Activated CD4-positive, CD25-positive, alpha-beta regulatory T cell (primary cell): ENCODE results near the gene ADAM10.
"Not testable (repeated sequence)": the region's sequence is repeated elsewhere in the genome, so short reads cannot be mapped to it uniquely, and the experiment has no call there.

ENCODE experiments used
- DNase-seq, 4 experiments: peaks; one replicate each; lab custom pipeline; 2025; lab: John Stamatoyannopoulos, UW

ADAM10 gene

DNA sequence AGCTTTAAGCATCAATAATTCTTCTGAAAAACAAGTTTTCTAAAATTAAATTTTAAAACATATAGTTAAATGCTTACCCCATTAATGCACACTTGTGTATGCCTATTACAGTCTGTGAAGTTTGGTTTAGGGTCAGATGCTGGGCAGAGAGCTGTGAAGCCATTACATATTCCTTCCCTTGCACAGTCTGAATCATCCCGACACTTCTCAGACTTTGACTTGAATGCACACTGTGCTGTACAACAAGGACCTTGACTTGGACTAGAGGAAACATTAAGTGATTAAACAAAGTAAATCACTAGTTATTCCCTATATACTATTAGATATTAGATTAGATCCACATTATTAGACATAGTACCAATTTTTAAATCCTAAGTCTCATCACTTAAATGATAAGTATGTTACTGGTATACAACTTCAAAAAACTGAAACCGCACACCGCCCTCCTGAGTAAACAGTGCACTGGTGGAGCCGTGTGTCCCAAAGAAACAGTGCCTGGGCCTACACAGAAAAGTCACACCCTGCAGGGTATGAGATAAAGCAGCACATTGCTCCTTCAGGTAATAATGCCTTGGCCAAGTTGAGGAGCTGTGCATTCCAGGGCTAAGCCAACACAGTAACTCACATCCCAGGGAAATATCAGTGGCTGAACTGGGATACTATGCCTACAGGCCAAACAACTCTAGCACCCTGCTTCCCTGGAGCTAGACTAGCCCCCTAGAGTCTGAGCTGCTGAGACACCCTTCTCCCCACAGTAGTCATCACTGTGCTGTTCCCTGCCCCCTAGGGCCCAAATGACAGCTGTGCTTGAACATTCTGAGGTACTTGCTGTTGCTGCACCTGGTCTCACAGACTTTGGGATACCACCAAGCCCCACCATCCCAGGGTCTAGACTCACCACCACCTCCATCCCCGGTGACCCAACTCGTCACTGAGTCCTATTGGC, 137.5 kb downstream of the ADAM10 start:
- no peak for DNase-seq

DNA sequence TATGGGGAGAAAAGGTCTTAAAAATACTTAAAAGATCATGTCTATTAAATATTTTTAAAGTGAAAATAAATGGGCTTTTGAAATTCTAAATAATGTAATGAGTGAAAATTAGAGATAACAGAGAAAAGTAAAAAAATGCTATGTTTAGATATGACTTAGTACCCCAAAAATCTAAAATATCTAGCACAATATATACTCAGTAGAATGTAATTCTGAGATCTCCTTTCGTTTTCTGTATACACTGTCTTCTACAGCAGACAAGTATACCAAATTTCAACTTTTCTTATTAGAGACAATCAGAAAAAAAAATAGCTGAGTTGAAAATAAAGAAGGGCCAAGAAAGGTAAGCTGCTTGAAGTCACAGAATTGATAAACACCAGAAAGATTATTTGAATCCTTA, 140.8 kb downstream of the ADAM10 start:
- no peak for DNase-seq

DNA sequence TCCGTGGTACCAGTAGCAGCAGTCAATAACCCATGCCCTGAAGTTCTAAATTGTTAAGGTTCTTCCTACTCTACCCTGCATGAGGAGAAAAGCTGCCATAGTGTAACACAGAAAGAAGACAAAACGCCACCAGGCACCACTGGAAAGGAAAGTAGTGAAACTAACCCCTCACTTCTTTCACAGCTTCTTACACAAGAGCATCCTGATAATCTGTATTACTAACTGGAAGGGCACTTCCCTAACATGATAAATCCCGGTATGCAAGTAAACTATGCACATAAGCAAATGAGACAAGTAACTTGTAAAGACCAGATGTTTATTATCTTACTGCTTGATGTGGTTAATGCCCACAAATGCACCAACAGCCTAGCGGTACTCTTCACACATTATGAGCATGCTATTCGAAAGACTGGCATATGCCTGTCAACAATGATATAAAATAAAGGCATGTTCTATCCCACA, 141.3 kb downstream of the ADAM10 start:
- DNase-seq = no peak

DNA sequence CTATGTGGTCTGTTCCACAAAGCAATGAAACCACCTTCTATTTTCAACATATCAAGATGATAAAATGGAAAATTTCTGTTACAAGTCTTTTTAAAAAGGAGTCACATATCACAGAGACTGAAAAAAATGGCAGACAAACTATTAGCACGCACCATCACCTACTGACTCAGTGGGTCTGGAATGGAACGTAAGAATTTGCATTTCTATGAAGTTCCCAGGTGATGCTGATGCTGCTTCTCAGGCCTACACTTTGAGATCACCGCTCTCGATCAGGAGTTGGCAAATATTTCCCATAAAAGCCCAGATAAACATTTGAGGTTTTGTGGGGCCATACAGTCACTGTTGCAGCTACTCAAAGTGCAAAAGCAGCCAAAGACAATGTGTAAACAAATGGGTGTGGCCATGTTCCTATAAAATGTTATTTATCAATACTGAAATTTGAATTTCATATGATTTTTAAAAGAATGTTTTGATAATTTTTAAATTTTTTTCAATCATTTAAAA, 142.9 kb downstream of the ADAM10 start:
- DNase-seq = no peak

DNA sequence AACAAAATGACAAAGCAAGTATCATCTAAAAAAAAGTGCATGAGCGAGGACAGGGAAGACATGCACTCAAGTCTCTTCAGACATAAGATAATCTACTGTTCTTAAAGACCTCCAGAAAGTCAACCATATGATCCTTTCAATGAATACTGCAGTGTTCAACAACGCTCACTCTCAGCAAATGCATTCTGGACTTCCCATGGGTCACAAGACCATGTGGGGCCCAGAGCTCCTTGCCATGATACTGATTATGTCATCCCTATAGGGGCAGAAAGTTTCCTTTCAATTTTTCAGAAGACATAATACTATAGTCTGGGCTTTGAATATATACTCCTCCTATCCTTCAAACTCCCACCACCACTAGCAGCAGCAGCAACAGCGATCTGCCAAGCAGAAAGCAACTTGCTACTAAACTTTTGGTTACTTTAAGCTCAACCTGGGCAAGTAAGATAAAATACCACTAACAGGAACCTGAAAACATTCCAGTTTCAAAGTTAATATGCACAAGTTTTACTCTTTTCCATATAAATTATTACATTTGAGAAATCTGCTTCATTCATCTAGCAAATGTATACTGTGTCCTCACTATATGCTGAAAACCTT, 143.5 kb downstream of the ADAM10 start:
- DNase-seq = no peak

DNA sequence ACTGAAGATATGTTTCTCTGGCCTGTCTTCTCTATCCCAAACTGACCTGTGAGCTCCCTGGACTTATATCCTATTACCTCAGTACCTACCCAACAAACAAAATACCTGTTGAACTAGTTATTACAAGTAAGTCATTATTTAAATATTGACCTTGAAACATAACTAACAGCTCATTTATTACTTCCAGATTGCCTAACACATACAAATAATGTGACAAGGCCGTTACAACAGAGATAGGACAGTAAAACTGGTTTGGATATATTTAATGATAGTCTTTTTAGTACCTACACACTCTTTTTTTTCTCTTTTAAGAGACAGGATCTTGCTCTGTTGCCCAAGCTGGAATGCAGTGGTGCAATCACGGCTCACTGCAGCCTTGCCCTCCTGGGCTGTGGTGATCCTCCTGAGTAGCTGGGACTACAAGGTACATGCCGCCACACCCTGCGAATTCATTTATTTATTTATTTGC, 145.0 kb downstream of the ADAM10 start:
- no peak for DNase-seq

DNA sequence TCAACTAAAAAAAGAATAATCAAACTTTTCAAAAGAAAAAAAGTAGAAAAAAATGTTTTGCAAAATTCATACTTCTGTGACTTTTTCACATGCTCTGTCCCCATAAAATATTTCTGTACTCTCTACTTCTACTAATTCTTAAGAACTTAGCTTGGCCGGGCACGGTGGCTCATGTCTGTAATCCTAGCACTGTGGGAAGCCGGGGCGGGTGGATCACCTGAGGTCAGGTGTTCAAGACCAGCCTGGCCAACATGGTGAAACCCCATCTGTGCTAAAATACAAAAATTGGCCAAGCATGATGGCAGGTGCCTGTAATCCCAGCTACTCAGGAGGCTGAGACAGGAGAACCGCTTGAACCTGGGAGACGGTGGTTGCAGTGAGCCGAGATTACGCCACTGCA, 145.6 kb downstream of the ADAM10 start:
- not testable (repeated sequence) for DNase-seq

DNA sequence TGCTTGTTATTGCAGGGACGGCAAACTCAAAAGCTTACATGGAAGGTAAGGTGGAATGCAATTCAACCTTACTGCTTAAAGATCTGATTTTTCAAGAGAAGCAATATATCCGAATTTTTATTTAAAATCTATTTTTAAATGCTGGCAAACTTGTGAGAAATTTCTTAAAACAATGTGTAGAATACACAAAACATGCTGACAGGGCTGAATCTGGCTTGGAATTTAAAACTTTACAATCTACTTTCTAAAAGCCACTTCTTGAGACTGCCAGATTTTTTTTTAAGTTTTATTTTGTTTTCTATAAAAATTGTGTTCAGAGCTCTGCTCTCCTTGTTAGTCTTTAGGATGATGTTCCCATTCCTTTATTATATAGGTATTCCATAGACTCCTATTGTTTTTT, 146.7 kb downstream of the ADAM10 start:
- DNase-seq = no peak

DNA sequence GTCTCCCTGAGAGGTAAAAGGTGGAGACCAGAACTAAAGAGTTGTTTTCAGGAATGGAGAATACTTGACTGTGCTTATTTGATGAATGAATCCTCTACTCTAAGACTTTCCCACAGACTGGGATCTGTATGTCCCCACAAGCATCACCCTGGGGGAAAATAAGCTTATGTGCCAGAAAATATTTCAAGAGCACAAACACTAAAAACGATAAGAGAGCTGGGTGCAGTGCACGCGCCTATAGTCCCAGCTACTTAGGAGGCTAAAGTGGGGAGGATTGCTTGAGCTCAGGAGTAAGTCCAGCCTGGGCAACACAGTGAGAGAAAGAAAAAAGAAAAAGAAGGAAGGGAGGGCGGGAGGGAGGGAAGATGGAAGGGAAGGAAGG, 150.7 kb downstream of the ADAM10 start:
- no peak for DNase-seq

DNA sequence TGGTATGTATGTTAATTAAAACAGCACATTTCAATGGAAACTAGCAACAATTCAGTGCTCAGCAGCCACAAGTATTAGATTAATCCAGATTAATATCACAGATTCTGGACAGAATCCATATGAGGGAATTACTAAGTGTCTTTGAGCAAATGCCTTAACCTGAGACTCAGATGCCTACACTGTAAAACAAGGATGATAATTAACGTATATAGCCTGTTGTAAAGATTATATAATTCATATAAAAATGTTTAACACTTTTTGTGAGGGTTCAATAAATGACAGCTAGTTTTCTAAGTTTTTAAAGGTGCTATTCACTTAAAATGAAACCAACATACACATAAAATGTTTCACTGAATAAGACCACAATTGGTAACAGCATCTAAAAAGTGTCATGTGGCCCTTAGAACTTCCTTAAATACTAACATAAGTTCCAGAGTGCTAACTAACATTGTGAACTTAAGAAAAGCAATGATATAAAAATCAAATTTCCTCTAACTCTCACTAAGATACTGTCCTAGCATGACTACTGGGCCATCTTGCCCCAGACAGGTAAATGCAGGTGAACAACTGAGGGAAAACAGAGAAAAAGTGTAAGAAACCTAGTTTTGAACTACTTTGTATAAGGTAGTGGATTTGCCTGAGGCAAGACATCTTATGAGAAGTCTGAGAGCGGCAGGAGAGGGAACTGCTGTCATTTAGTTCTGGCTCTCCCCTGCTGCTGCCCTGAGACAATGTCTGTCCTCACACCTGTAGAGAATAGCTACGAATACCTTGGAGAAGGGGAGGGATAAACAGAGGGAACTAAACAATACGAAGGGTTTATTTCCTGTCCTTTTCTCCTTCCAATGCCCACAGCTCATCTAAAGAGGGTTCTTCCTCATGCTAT, 151.3 kb downstream of the ADAM10 start:
- DNase-seq = no peak

DNA sequence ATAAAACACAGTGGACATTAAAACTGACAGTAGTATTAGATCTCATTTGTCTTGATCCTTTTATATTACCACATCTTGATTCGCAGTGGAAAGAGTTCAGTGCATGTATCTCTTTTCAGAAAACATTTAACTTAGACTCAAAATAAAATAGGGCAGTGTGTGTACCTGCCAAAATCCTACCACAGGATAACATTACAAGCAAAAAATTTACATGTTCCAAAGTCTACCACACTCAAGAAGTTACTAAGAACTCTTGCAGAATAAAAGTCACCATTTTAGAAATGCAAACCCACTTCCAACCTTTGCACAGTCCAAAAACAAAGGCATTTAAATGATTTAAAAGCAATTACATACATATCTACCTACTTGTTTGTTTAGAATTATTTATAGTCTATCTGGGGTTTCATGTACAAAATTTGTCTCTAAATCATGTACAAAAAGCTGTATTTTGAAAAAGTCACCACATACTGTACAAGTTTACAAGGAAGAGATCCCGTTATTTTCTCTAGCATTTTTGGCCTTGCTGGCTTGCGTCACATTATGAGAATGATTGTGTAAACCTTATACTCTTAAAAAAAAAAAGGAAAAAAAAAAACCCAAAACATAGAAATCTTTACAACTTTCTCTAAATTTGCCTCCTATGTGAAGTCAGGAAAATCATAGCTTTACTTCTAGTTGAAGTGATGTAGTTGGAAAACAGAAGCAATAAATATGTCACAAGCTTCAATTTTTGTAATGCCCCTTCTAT, 153.8 kb downstream of the ADAM10 start:
- DNase-seq = no peak

DNA sequence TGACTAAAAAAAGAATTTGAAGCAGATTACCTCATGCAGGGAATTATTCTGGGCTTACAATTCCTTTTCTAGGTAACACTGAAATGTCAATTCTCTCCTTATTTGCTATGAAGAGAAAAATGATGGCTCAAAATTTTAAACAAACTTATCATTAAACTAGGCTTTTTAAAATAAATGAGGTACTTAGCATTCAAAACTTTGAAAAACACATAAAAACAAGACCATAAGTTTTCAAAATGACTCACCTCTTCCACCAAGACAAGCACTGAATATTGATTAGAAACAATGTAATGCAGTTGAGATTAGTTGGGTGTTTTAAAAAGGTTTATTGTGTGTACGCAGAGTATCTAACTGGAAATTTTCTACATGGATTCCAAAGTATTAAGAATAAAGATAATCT, 154.6 kb downstream of the ADAM10 start:
- DNase-seq = no peak

DNA sequence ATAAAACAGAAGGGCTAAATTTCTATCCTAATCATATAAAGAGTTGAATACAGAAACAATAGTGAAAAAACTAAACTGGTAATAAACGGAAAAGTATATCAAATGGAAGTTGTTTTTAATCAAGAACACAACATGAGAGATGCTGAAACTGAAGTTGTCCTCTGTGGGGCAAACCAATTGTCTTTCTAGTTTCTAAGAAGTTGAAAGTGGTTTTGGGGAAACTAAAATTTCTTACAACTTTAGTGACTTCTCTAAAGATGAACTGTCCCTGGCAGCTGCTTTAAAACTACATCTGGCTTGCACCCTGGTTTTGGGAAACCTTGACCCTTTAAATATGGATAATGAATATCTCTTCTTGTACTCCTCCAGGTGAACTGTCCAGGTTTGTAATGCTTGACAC, 155.6 kb downstream of the ADAM10 start:
- DNase-seq = no peak

DNA sequence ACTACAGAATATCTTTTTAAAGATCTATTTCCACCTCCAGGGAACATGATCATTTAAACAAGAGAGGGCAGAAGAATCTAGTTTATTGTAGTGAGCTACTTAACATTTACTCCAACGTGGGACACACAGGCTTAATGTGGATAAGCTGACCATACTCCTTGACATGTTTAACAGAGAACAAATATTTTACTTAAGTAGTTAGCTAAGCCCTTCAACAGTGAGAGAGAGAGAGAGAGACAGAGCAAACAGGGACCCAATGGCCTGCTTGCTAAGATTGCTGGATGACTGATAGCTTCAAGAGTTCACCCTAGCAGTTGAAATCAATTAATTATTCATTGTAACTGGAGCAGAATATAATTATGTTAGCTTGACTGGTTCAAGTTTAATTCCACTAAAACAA, 158.6 kb downstream of the ADAM10 start:
- DNase-seq = no peak

DNA sequence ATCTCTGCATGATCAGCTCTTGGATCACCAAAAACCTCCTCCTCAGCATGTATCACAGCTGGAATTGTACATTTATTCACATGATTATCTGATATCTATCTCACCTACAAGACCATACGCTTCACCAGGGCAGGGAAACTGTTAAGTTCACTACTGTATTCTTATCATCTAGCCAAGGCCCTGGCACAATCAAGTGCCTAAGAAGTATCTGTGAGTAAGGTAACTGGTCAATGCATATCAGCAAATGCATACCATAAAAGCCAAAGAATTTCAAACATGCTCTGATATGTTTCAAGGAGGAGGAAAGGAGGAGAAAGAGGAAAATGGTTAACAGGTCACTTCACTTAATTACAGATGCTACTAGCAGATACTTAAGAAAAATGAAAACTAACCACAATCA, 159.3 kb downstream of the ADAM10 start:
- DNase-seq = no peak

DNA sequence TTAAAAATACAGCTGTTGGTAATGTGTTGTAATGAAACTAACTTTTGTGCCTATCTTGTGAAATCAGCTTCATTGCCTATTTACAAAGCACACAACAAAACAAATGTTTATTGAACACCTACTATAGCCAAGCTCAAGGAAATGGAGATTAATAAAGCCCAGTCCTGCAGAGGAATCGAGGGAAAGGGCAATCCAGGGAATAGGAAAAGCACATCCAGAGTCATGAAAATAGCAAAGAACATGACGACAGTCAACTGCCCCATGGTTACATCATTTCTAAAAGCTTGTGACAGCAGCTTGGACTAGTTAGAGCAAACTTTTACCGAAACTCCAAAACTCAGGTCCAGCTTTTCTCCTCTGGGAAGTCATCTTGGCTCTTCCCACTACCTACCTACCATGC, 160.5 kb downstream of the ADAM10 start:
- no peak for DNase-seq

DNA sequence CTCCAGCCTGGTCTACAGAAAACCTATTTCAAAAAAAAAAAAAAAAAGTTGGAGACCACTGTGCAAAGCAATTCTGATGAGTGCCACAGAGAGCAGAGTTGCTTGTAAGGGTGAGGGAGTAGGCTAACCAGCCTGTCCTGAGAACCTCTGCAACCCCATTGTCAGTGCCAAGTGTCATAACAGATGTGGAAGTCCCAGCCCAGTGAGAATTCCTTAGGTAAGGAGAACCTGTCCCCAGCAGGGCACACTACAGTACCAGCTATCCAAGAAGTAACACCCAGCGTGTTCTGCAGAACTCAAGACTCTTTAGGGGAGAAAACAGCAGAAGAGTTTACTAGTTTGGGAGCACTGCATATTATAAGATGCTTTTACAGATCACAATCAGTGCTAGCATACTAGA, 161.4 kb downstream of the ADAM10 start:
- no peak for DNase-seq

DNA sequence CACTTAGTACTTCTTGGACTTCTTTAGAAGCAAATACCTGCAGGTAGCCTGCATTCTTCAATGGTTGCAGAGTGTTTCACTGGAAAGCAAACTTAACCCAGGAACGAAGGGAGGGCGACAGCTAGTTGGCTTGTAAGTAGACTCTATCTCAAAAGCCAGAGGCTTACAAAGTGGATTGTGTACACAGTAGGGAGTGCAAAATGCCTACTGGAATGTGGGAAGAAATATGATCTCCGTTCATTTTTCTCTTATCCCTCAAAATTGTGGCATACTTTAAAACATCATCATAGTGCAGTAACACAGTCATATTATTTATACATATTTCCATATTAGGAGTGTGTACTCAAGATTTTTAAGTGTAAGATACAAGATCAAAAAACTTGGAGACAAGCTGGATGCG, 162.0 kb downstream of the ADAM10 start:
- no peak for DNase-seq

DNA sequence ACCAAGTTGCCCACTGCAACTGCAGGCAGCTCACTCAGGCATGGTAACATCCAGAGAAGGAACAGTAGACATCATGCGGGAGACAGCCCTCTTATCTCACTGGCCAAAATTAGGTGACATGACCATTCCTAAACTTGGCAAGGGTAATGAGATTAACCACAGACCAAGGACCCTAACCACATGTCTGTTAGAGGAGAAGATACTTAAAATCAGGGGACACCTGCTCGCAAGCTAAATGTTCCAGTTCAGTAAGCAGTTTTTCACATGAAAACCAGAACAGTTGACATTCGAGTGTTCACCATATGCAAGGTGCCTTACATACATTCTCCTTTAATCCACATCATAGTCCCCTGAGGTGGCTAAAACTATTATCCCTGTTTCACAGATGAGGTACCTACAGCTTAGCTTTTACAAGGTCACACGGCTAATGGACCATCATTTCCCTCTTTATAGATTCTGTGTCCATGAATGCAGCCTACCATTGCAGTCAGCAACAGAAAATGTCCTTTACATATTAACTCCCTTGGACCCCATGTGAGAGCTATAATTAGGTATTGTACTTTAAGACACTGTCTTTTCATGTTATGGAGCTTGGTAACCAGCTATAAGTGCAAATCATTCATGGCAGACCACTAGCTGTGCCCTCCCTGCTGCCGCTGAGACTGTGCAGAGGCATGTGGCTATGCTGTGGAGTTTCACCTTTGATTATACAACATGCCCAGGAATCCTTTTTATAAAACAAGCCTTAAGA, 163.6 kb downstream of the ADAM10 start:
- no peak for DNase-seq

DNA sequence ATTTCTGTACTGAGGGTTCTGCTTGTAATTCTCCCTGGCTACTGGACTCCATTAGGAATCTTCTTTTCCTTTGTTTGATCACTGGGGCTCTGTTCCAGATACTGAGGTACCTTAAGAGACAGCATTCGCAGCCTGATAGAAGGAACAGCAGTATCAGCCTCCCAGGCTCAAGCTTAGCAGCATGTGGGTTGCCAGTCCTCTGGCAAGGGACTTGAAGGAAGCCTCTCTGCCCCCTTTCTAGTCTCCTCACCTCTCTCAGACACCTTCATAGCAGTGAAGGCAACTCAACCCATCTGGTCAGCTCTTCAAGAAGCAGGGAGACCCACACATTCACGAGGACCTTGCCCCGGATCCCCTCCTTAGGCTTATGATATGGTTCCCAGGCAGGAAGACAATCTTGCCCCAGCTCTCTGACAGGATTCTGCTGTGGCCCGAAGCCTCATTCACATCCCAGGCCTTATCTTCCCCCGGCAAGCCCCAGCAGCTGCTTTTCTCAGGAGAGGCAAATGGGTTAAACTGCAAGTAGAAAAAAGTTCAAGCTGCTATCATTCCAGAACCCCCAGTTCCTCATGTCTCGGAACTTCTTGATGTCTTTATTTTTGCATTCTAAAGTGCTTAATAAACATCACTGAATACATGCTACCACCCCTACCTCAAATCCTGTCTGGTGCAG, 164.6 kb downstream of the ADAM10 start:
- DNase-seq = no peak
